ENCODE results near the gene C11orf52. TPM values are rescaled to one million over a fixed set of nuclear protein-coding genes. Genes with fewer than 3 reads are reported as not detected.

Gene C11orf52
- total and polyA plus RNA-seq, 8 donors = 3.9 to 43.4 (median 18.7) TPM; not detected in 1

DNA sequence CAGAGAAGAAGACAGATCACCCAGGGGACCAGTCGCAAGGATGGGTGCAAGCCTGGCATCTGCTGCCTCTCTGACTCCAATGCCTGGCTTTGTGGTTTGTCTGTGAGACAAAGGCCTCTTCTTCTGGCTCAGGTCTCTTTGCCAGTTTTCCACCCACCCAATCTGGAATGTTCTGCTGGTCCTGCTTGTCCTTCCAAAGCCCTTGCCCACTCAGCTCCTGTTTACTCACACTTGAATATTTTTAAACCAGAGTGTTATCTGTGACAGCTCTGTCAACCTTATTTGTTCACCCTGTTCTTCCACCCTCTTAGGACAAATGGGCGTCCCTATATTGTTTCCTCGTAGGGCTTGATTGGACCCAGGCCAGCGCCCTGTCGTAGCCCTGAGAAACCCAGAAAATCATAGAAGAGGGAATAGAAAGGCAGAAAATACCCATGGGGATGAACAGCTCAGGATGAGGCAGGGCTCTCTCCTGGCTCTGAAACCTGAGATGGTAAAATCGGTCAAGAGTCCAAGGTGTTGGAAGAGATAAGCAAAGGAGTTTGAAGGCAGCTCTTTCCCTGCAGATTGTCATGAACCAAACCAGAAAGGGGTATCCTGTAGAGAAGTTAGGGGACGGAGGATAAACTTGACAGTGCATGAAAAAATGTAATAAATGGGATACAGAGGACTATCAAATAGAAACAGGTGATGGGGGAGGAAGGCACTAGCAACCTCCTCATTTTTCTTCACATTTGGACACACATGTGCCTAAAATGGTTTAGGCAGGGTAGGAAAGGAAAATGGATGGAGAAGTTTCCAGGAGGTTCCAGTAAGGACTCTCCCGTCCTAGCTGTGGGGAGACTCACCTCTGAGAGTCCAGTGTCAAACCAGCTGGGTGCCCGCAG lies 7.8 kb upstream of the C11orf52 start:
- TF ChIP-seq POLR2AphosphoS5 (IDR thresholded peaks at IDR 0.05) (no peak), EP300 (IDR thresholded peaks at IDR 0.05) (no peak), POLR2A (IDR thresholded peaks at IDR 0.05) (no peak), CTCF (IDR thresholded peaks at IDR 0.05) (no peak)
- DNase-seq = no peak
- 43 to 57% (median 50%) methylated on average over 9 of the region's 9 CpGs for WGBS, 5 donors
- H3K9me3 ChIP-seq = no peaks in the 10 kb centered on the region
- H3K27me3 ChIP-seq = peaks cover 0 to 19% (median 10%) of the 10 kb centered on the region in 3 donors
- H3K27ac ChIP-seq = peak overlapping the region; percentile 19 to 94 (median 85)
- H3K4me1 ChIP-seq = peaks cover 0 to 38% (median 13%) of the 10 kb centered on the region in 4 donors
- peak overlapping the region; percentile 46 to 57 (median 51) for H3K4me3 ChIP-seq
- peaks cover 0 to 13% (median 0%) of the 10 kb centered on the region in 4 donors for H3K36me3 ChIP-seq
- intact Hi-C loops (cut with DNase I; ENCODE audit: low total_unique reads) = no loop called here

GRCh38 chr11:111911563-111912401 lies 6.9 kb upstream of the C11orf52 start, which contains the start of gene CRYAB:
Gene CRYAB (minus strand): TSS chr11:111911770. CDS start chr11:111911724, 46 bp downstream.
- H3K9me3 ChIP-seq = no peaks in the 10 kb centered on the region
- WGBS, 5 donors = 35 to 52% (median 49%) methylated on average over 15 to 17 of the region's 17 CpGs
- H3K27ac ChIP-seq = peak within 1 kb of the TSS; percentile 31 to 94 (median 85)
- peaks cover 0 to 38% (median 13%) of the 10 kb centered on the region in 4 donors for H3K4me1 ChIP-seq
- TF ChIP-seq CTCF (IDR thresholded peaks at IDR 0.05) (no peak), POLR2A (IDR thresholded peaks at IDR 0.05) (peak in 1 of 4 donors; percentile 58), POLR2AphosphoS5 (IDR thresholded peaks at IDR 0.05) (peak; percentile 52 to 80 (median 66)), EP300 (IDR thresholded peaks at IDR 0.05) (no peak)
- H3K27me3 ChIP-seq = peaks cover 0 to 19% (median 10%) of the 10 kb centered on the region in 3 donors
- peaks cover 0 to 13% (median 0%) of the 10 kb centered on the region in 4 donors for H3K36me3 ChIP-seq
- peak within 1 kb of the TSS; percentile 46 to 57 (median 51) for H3K4me3 ChIP-seq
- intact Hi-C loops (cut with DNase I; ENCODE audit: low total_unique reads) = no loop called here
- peak; percentile 39 to 88 for DNase-seq

DNA sequence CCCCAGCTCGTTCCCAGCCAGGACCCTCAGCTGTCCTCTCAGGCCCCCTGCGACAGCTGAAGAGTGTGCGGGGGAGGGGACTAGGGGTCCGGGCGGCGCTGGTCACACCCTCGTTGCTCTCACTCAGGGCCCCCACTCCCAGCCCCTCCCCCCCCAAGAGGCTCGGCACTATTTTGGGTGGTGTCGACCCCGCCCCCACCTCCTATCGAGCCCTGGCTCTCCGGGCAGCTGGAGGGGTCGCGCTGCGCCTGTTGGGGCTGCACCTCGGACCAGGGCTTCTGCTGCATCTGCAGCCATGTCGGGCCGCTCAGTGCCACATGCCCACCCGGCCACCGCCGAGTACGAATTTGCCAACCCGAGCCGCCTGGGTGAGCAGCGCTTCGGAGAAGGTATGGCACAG lies 6.2 kb upstream of the C11orf52 start, which contains the start of gene HSPB2:
HSPB2 (plus strand) TSS at position 200 of the 400 bp plus-strand sequence; CDS start at position 296, 96 bp downstream.
- Histone ChIP-seq H3K9me3 (no peaks in the 10 kb centered on the region), H3K4me3 (peak within 1 kb of the TSS; percentile 46 to 57 (median 51)), H3K36me3 (peaks cover 0 to 13% (median 0%) of the 10 kb centered on the region in 4 donors), H3K27ac (peak within 1 kb of the TSS; percentile 49 to 94 (median 85)), H3K4me1 (peaks cover 0 to 38% (median 13%) of the 10 kb centered on the region in 4 donors), H3K27me3 (peaks cover 0 to 19% (median 10%) of the 10 kb centered on the region in 3 donors)
- peak in 1 of 2 donors; percentile 51 for DNase-seq
- TF ChIP-seq EP300 (IDR thresholded peaks at IDR 0.05) = no peak
- TF ChIP-seq POLR2A (IDR thresholded peaks at IDR 0.05) = no peak
- no peak for TF ChIP-seq POLR2AphosphoS5 (IDR thresholded peaks at IDR 0.05)
- TF ChIP-seq CTCF (IDR thresholded peaks at IDR 0.05) = no peak
- 9 to 17% (median 16%) methylated on average over 9 to 26 of the region's 26 CpGs for WGBS, 5 donors
- intact Hi-C loops (cut with DNase I; ENCODE audit: low total_unique reads) = no loop called here

All from stomach (tissue), 9 donors.